Mesodermal cell (in vitro differentiated cells): ENCODE results near the gene DLG2.

Experiments
- H3K27ac ChIP-seq: 2 replicates; pipeline ENCODE4 v1.7.0; 2013; ENCODE audit warnings: mild to moderate bottlenecking, low read depth, low read length, moderate library complexity; ENCODE audit not compliant: severe bottlenecking
- H3K36me3 ChIP-seq: 2 replicates; pipeline ENCODE4 v1.7.1; 2013; ENCODE audit warnings: mild to moderate bottlenecking, low read length, moderate library complexity; ENCODE audit not compliant: control insufficient read depth, insufficient read depth
- H3K4me1 ChIP-seq: one replicate; pipeline ENCODE4 v1.7.1; 2013; ENCODE audit warnings: mild to moderate bottlenecking, low read length; ENCODE audit not compliant: insufficient read depth, control insufficient read depth, poor library complexity, severe bottlenecking
- H3K4me3 ChIP-seq: 2 replicates; pipeline ENCODE4 v1.7.0; 2013; ENCODE audit warnings: low read length, control low read depth, mild to moderate bottlenecking; ENCODE audit not compliant: insufficient read depth, poor library complexity, severe bottlenecking; ENCODE audit errors: extremely low read depth
- H3K9me3 ChIP-seq: 2 replicates; pipeline ENCODE4 v1.7.1; 2013; ENCODE audit warnings: mild to moderate bottlenecking, low read length, moderate library complexity; ENCODE audit not compliant: control insufficient read depth
- WGBS, 2 experiments: methylation state at CpG; one replicate each; pipeline ENCODE4 v1.1.5; 2013; ENCODE audit warnings: missing lambda C conversion rate in 2 of 2; ENCODE audit not compliant: insufficient coverage in 2 of 2; 5-methylcytosine and 5-hydroxymethylcytosine counted together

DLG2 gene

GRCh38 chr11:85602526-85603213 lies 24.5 kb downstream of the DLG2 start:
- Histone ChIP-seq H3K27ac (no peak overlapping the region), H3K4me1 (no peaks in the 10 kb centered on the region), H3K36me3 (no peaks in the 10 kb centered on the region), H3K9me3 (no peaks in the 10 kb centered on the region), H3K4me3 (no peak overlapping the region)
- 100% methylated on average over 1 of the region's 2 CpGs; no CpG with 5 or more reads in 1 of the 2 experiments for WGBS, 2 experiments

- Histone ChIP-seq H3K4me1 (no peaks in the 10 kb centered on the region), H3K36me3 (no peaks in the 10 kb centered on the region), H3K9me3 (no peaks in the 10 kb centered on the region), H3K27ac (no peak overlapping the region), H3K4me3 (no peak overlapping the region)
- 73 to 80% methylated on average over 5 of the region's 5 CpGs for WGBS, 2 experiments
Observed at GRCh38 chr11:85599083-85599482, 28.1 kb downstream of the DLG2 start.

GRCh38 chr11:85596886-85597285 lies 30.3 kb downstream of the DLG2 start:
- H3K27ac ChIP-seq: no peak overlapping the region
- H3K4me3 ChIP-seq: no peak overlapping the region
- WGBS, 2 experiments: 100% methylated on average over 1 of the region's 2 CpGs; no CpG with 5 or more reads in 1 of the 2 experiments
- H3K4me1 ChIP-seq: no peaks in the 10 kb centered on the region
- H3K9me3 ChIP-seq: no peaks in the 10 kb centered on the region
- H3K36me3 ChIP-seq: no peaks in the 10 kb centered on the region

- Histone ChIP-seq H3K9me3 (no peaks in the 10 kb centered on the region), H3K36me3 (no peaks in the 10 kb centered on the region), H3K4me1 (no peaks in the 10 kb centered on the region), H3K4me3 (no peak overlapping the region), H3K27ac (no peak overlapping the region)
Observed at GRCh38 chr11:85595285-85595884, 31.8 kb downstream of the DLG2 start.

- WGBS, 2 experiments: 86 to 90% methylated on average over 4 of the region's 4 CpGs
- Histone ChIP-seq H3K27ac (no peak overlapping the region), H3K4me3 (no peak overlapping the region), H3K9me3 (peaks cover 6% of the 10 kb centered on the region), H3K4me1 (no peaks in the 10 kb centered on the region), H3K36me3 (no peaks in the 10 kb centered on the region)
Observed at GRCh38 chr11:85590848-85591483, 36.2 kb downstream of the DLG2 start.

- Histone ChIP-seq H3K9me3 (peaks cover 6% of the 10 kb centered on the region), H3K27ac (no peak overlapping the region), H3K4me3 (no peak overlapping the region), H3K36me3 (no peaks in the 10 kb centered on the region), H3K4me1 (no peaks in the 10 kb centered on the region)
- WGBS, 2 experiments: 70 to 100% methylated on average over 1 to 2 of the region's 3 CpGs
Observed at GRCh38 chr11:85589373-85589772, 37.8 kb downstream of the DLG2 start.

GRCh38 chr11:85582111-85582510 lies 45.0 kb downstream of the DLG2 start:
- Histone ChIP-seq H3K27ac (no peak overlapping the region), H3K4me3 (no peak overlapping the region), H3K36me3 (no peaks in the 10 kb centered on the region), H3K4me1 (no peaks in the 10 kb centered on the region), H3K9me3 (no peaks in the 10 kb centered on the region)
- 89 to 91% methylated on average over 1 to 2 of the region's 2 CpGs for WGBS, 2 experiments

- Histone ChIP-seq H3K4me1 (no peaks in the 10 kb centered on the region), H3K9me3 (no peaks in the 10 kb centered on the region), H3K36me3 (no peaks in the 10 kb centered on the region), H3K27ac (no peak overlapping the region), H3K4me3 (no peak overlapping the region)
- no CpG with 5 or more reads among the region's 1 CpG for WGBS, 2 experiments
Observed at GRCh38 chr11:85575388-85575787, 51.8 kb downstream of the DLG2 start.

GRCh38 chr11:85572056-85572455 lies 55.1 kb downstream of the DLG2 start:
- Histone ChIP-seq H3K36me3 (no peaks in the 10 kb centered on the region), H3K4me1 (no peaks in the 10 kb centered on the region)
- no CpG with 5 or more reads among the region's 2 CpGs for WGBS, 2 experiments

GRCh38 chr11:85569525-85569924 lies 57.6 kb downstream of the DLG2 start:
- no peaks in the 10 kb centered on the region for H3K9me3 ChIP-seq
- H3K27ac ChIP-seq: no peak overlapping the region
- H3K4me1 ChIP-seq: no peaks in the 10 kb centered on the region
- WGBS, 2 experiments: 100% methylated on average over 3 of the region's 4 CpGs; no CpG with 5 or more reads in 1 of the 2 experiments
- no peak overlapping the region for H3K4me3 ChIP-seq
- no peaks in the 10 kb centered on the region for H3K36me3 ChIP-seq

More at GRCh38 chr11:85572056-85572455, 55.1 kb downstream of the DLG2 start:
- Histone ChIP-seq H3K27ac (no peak overlapping the region), H3K9me3 (no peaks in the 10 kb centered on the region), H3K4me3 (no peak overlapping the region)

- no peak overlapping the region for H3K4me3 ChIP-seq
- no peaks in the 10 kb centered on the region for H3K9me3 ChIP-seq
- no peak overlapping the region for H3K27ac ChIP-seq
- WGBS, 2 experiments: 75% methylated on average over 1 of the region's 2 CpGs; no CpG with 5 or more reads in 1 of the 2 experiments
- no peaks in the 10 kb centered on the region for H3K36me3 ChIP-seq
- H3K4me1 ChIP-seq: no peaks in the 10 kb centered on the region
Observed at GRCh38 chr11:85558411-85558810, 68.7 kb downstream of the DLG2 start.
